Mesendoderm (in vitro differentiated cells): ENCODE data around the gene WSB1.

ENCODE experiments used
- DNase-seq: peaks from one replicate; pipeline ENCODE4 v3.0.0; 2013
- H2AK5ac ChIP-seq: 2 replicates; pipeline ENCODE4 v1.6.1; 2013; ENCODE audit warnings: low read length, inconsistent platforms
- H2BK120ac ChIP-seq: 2 replicates; pipeline ENCODE4 v1.6.1; 2013; ENCODE audit warnings: low read depth, mild to moderate bottlenecking, low read length, moderate library complexity, mixed read lengths
- H2BK15ac ChIP-seq: replicated peaks from 2 replicates; pipeline ENCODE4 v1.6.1; 2013; ENCODE audit warnings: low read depth, mild to moderate bottlenecking, moderate library complexity
- H2BK5ac ChIP-seq: 2 replicates; pipeline ENCODE4 v1.6.1; 2013; ENCODE audit warnings: low read length, inconsistent platforms
- H3K18ac ChIP-seq: 2 replicates; pipeline ENCODE4 v1.6.1; 2013; ENCODE audit warnings: mild to moderate bottlenecking, low read length, mixed read lengths
- H3K23ac ChIP-seq: one replicate; pipeline ENCODE4 v1.6.1; 2013; ENCODE audit warnings: low read length
- H3K27ac ChIP-seq: 2 replicates; pipeline ENCODE4 v1.5.1; 2013; ENCODE audit warnings: low read depth, mild to moderate bottlenecking, inconsistent platforms, low read length, moderate library complexity
- H3K27me3 ChIP-seq: 2 replicates; pipeline ENCODE4 v1.6.1; 2013; ENCODE audit warnings: low read length, control low read depth, mild to moderate bottlenecking, inconsistent platforms; ENCODE audit not compliant: insufficient read depth, poor library complexity
- H3K36me3 ChIP-seq: 2 replicates; pipeline ENCODE4 v1.6.1; 2013; ENCODE audit warnings: low read length, inconsistent platforms; ENCODE audit not compliant: control insufficient read depth, insufficient read depth
- H3K4ac ChIP-seq: one replicate; pipeline ENCODE4 v1.6.1; 2013; ENCODE audit warnings: low read depth, mild to moderate bottlenecking, low read length, moderate library complexity
- H3K4me1 ChIP-seq: 2 replicates; pipeline ENCODE4 v1.6.1; 2013; ENCODE audit warnings: low read depth, low read length, inconsistent platforms; ENCODE audit not compliant: control insufficient read depth
- H3K4me2 ChIP-seq: 2 replicates; pipeline ENCODE4 v1.6.1; 2013; ENCODE audit warnings: low read length
- H3K4me3 ChIP-seq: 2 replicates; pipeline ENCODE4 v1.5.1; 2013; ENCODE audit warnings: mild to moderate bottlenecking, low read length
- H3K56ac ChIP-seq: one replicate; pipeline ENCODE4 v1.6.1; 2013; ENCODE audit warnings: low read length
- H3K79me1 ChIP-seq: 2 replicates; pipeline ENCODE4 v1.6.1; 2013; ENCODE audit warnings: low read length, inconsistent platforms
- H3K79me2 ChIP-seq: 2 replicates; pipeline ENCODE4 v1.6.1; 2013; ENCODE audit warnings: mild to moderate bottlenecking, low read length; ENCODE audit not compliant: control insufficient read depth, insufficient read depth
- H3K9ac ChIP-seq: 2 replicates; pipeline ENCODE4 v1.6.1; 2013; ENCODE audit warnings: low read length, inconsistent platforms
- H4K5ac ChIP-seq: one replicate; pipeline ENCODE4 v1.6.1; 2013; ENCODE audit warnings: low read length
- H4K8ac ChIP-seq: one replicate; pipeline ENCODE4 v1.6.1; 2013; ENCODE audit warnings: low read depth, mild to moderate bottlenecking, control low read depth, low read length, moderate library complexity
- WGBS: extraction: QIAGEN DNeasy Blood & Tissue Kit; methylation state at CpG from one replicate; pipeline ENCODE4 v1.1.7; 2013; ENCODE audit warnings: low lambda C conversion rate, missing lambda C conversion rate; ENCODE audit not compliant: insufficient coverage; ENCODE audit errors: extremely low coverage; 5-methylcytosine and 5-hydroxymethylcytosine counted together

WSB1 gene

DNA sequence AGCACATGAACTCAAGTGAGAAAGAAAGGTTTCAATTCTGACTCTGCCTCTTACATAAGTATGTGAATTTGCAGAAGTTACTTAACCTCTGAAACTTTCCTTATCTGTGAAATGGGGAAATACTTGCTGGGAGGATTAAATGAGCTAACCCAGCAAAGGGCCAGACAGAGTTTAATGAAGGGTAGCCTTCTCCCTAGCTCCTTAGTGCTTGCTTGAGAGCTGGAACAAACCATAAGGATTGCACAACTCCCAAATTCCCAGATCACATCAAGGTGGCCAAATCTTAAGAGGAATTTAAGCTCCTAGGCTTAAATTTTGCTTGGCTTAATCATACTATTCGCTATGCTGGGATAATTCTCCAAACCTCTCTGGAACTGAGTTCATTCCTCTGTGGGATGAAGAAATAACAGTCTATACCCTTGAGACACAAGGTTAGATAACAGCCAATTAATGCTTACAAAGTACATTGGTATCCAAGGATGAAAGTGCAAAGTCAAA, 11.8 kb upstream of the WSB1 start:
- Histone ChIP-seq H3K4me1 (peaks cover 2% of the 10 kb centered on the region), H2BK120ac (no peak overlapping the region), H2BK5ac (no peak overlapping the region), H3K23ac (no peak overlapping the region), H3K4me3 (no peak overlapping the region), H3K4me2 (no peak overlapping the region), H3K36me3 (no peaks in the 10 kb centered on the region), H2AK5ac (no peak overlapping the region), H3K79me1 (no peaks in the 10 kb centered on the region), H4K5ac (no peak overlapping the region), H3K56ac (no peak overlapping the region), H4K8ac (no peak overlapping the region), H3K79me2 (no peaks in the 10 kb centered on the region), H3K9ac (no peak overlapping the region), H2BK15ac (no peak overlapping the region), H3K27ac (no peak overlapping the region), H3K27me3 (no peaks in the 10 kb centered on the region), H3K4ac (no peak overlapping the region), H3K18ac (no peak overlapping the region)
- no CpG with 5 or more reads among the region's 1 CpG for WGBS
- DNase-seq = no peak

DNA sequence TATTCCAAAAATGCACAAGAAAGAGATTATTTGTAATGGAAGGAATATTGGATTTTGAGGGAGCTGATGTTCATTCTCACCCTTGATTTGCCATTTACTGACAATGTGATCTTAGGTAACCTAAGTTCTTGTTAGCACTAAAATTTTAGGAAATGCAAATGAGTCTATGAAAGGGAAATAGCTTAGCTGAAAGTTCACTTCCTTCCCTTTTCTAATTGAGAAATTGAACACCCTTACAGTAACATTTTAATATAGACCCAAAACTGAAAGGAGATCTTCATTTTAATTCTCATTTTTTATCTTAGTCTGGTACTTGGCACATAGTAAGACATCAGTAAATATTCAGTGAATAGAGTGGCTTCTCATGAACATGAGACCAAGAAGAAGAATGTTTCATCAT, 10.9 kb upstream of the WSB1 start:
- Histone ChIP-seq H3K9ac (no peak overlapping the region), H3K79me2 (no peaks in the 10 kb centered on the region), H2AK5ac (no peak overlapping the region), H3K56ac (no peak overlapping the region), H3K27me3 (no peaks in the 10 kb centered on the region), H3K36me3 (no peaks in the 10 kb centered on the region), H3K23ac (no peak overlapping the region), H3K79me1 (no peaks in the 10 kb centered on the region), H3K4me1 (peaks cover 2% of the 10 kb centered on the region), H4K5ac (no peak overlapping the region), H2BK5ac (no peak overlapping the region), H3K18ac (no peak overlapping the region), H3K4ac (no peak overlapping the region), H3K4me2 (no peak overlapping the region), H3K4me3 (no peak overlapping the region), H2BK15ac (no peak overlapping the region), H4K8ac (no peak overlapping the region), H2BK120ac (no peak overlapping the region), H3K27ac (no peak overlapping the region)
- DNase-seq = no peak

- Histone ChIP-seq H3K27ac (no peak overlapping the region), H3K56ac (no peak overlapping the region), H3K4me1 (peaks cover 2% of the 10 kb centered on the region), H2BK15ac (no peak overlapping the region), H3K9ac (no peak overlapping the region), H3K79me2 (no peaks in the 10 kb centered on the region), H3K23ac (no peak overlapping the region), H2AK5ac (no peak overlapping the region), H2BK5ac (no peak overlapping the region), H3K36me3 (no peaks in the 10 kb centered on the region), H3K4ac (no peak overlapping the region), H3K79me1 (no peaks in the 10 kb centered on the region), H3K4me3 (no peak overlapping the region), H4K5ac (no peak overlapping the region), H3K4me2 (no peak overlapping the region), H3K18ac (no peak overlapping the region), H4K8ac (no peak overlapping the region), H2BK120ac (no peak overlapping the region), H3K27me3 (no peaks in the 10 kb centered on the region)
- DNase-seq = no peak
Observed at GRCh38 chr17:27283751-27284150, 10.2 kb upstream of the WSB1 start.

GRCh38 chr17:27284811-27285415, 9.0 kb upstream of the WSB1 start:
- Histone ChIP-seq H3K4ac (no peak overlapping the region), H2BK120ac (no peak overlapping the region), H3K79me1 (no peaks in the 10 kb centered on the region), H2BK15ac (no peak overlapping the region), H3K23ac (no peak overlapping the region), H3K4me3 (no peak overlapping the region), H2AK5ac (no peak overlapping the region), H3K27me3 (no peaks in the 10 kb centered on the region), H4K8ac (no peak overlapping the region), H3K56ac (no peak overlapping the region), H3K18ac (no peak overlapping the region), H4K5ac (no peak overlapping the region), H3K9ac (no peak overlapping the region), H3K4me1 (peaks cover 2% of the 10 kb centered on the region), H3K79me2 (no peaks in the 10 kb centered on the region), H2BK5ac (no peak overlapping the region), H3K36me3 (no peaks in the 10 kb centered on the region), H3K27ac (no peak overlapping the region), H3K4me2 (no peak overlapping the region)
- no CpG with 5 or more reads among the region's 5 CpGs for WGBS
- DNase-seq = no peak

GRCh38 chr17:27285516-27285915, 8.4 kb upstream of the WSB1 start:
- H3K36me3 ChIP-seq = no peaks in the 10 kb centered on the region
- no peak overlapping the region for H3K56ac ChIP-seq
- no peaks in the 10 kb centered on the region for H3K79me1 ChIP-seq
- no peak overlapping the region for H3K18ac ChIP-seq
- H3K4me3 ChIP-seq = no peak overlapping the region
- DNase-seq = no peak
- H4K8ac ChIP-seq = no peak overlapping the region
- no peak overlapping the region for H2BK15ac ChIP-seq
- H3K27ac ChIP-seq = no peak overlapping the region
- H2BK5ac ChIP-seq = no peak overlapping the region
- no peak overlapping the region for H3K9ac ChIP-seq
- H3K4me1 ChIP-seq = peaks cover 2% of the 10 kb centered on the region
- H3K79me2 ChIP-seq = no peaks in the 10 kb centered on the region
- WGBS = no CpG with 5 or more reads among the region's 2 CpGs
- no peak overlapping the region for H4K5ac ChIP-seq
- no peaks in the 10 kb centered on the region for H3K27me3 ChIP-seq
- no peak overlapping the region for H3K4me2 ChIP-seq
- no peak overlapping the region for H2AK5ac ChIP-seq
- no peak overlapping the region for H3K4ac ChIP-seq
- no peak overlapping the region for H3K23ac ChIP-seq
- H2BK120ac ChIP-seq = no peak overlapping the region

- H3K4me1 ChIP-seq = no peaks in the 10 kb centered on the region
- H2BK5ac ChIP-seq = no peak overlapping the region
- no peak overlapping the region for H3K9ac ChIP-seq
- no peak overlapping the region for H2BK15ac ChIP-seq
- no peak overlapping the region for H3K27ac ChIP-seq
- H3K36me3 ChIP-seq = no peaks in the 10 kb centered on the region
- H4K8ac ChIP-seq = no peak overlapping the region
- H3K18ac ChIP-seq = no peak overlapping the region
- H3K4ac ChIP-seq = no peak overlapping the region
- H3K4me3 ChIP-seq = no peak overlapping the region
- H3K27me3 ChIP-seq = no peaks in the 10 kb centered on the region
- WGBS = no CpG with 5 or more reads among the region's 2 CpGs
- H3K4me2 ChIP-seq = no peak overlapping the region
- no peaks in the 10 kb centered on the region for H3K79me1 ChIP-seq
- H2BK120ac ChIP-seq = no peak overlapping the region
- no peak overlapping the region for H3K56ac ChIP-seq
- H3K79me2 ChIP-seq = no peaks in the 10 kb centered on the region
- DNase-seq = no peak
- H2AK5ac ChIP-seq = no peak overlapping the region
- no peak overlapping the region for H4K5ac ChIP-seq
- H3K23ac ChIP-seq = no peak overlapping the region
Observed at GRCh38 chr17:27288183-27288582, 5.7 kb upstream of the WSB1 start.
